OCI-LY7 (cell line): ENCODE results near the gene GLS.

Source experiments
- CTCF ChIP-seq: fragments of 200-600 bp; sonication (generic); conservative IDR thresholded peaks from 2 replicates; pipeline ENCODE4 v1.5.1; 2014; ENCODE audit warnings: mild to moderate bottlenecking, antibody characterized with exemption, low read length, moderate library complexity, mixed read lengths
- EZH2phosphoT487 ChIP-seq: fragments of 200-600 bp; sonication (generic); IDR thresholded peaks from 2 replicates; pipeline ENCODE4 v1.6.1; 2018; ENCODE audit warnings: low read depth, borderline replicate concordance, mild to moderate bottlenecking, mixed run types, antibody characterized with exemption, low read length, moderate library complexity, mixed read lengths

- TF ChIP-seq CTCF (no peak), EZH2phosphoT487 (no peak)
Measured at GRCh38 chr2:190973726-190974628, 93.4 kb downstream of the GLS start.
